GM23338 (cell line): ENCODE measurements around the gene CHPF.

Experiments
- CREB1 ChIP-seq: fragments of 250-450 bp; sonication (Bioruptor Pico); IDR thresholded peaks from 2 replicates; pipeline ENCODE4 v1.5.0; 2020; ENCODE audit warnings: low read depth, mild to moderate bottlenecking, moderate library complexity
- EZH2 ChIP-seq: fragments of 200-600 bp; sonication (generic); IDR thresholded peaks from one replicate; pipeline ENCODE4 v1.8.0; 2017; ENCODE audit warnings: antibody characterized with exemption, mild to moderate bottlenecking, low read depth; ENCODE audit not compliant: unreplicated experiment
- EZH2phosphoT487 ChIP-seq: fragments of 200-600 bp; sonication (generic); IDR thresholded peaks from one replicate; pipeline ENCODE4 v1.8.1; 2018; ENCODE audit warnings: antibody characterized with exemption; ENCODE audit not compliant: unreplicated experiment
- POLR2AphosphoS5 ChIP-seq: IDR thresholded peaks from 2 replicates; pipeline ENCODE4 v1.6.1; 2016; ENCODE audit warnings: antibody characterized with exemption, low read depth
- STAT1 ChIP-seq: IDR thresholded peaks from one replicate; pipeline ENCODE4 v1.6.1; 2016; ENCODE audit warnings: antibody characterized with exemption; ENCODE audit not compliant: unreplicated experiment
- TF ChIP-seq, protein P1 (sequence below), 2 experiments: fragments of 200-600 bp in 1 of 2; sonication (generic) in 1 of 2; conservative IDR thresholded peaks; 2 replicates each; pipeline versions ENCODE4 v1.5.1 to v1.6.1; 2016 to 2017; ENCODE audit warnings: antibody characterized with exemption in 2 of 2, low read depth in 2 of 2, mild to moderate bottlenecking in 2 of 2, moderate library complexity in 1 of 2

DNA sequence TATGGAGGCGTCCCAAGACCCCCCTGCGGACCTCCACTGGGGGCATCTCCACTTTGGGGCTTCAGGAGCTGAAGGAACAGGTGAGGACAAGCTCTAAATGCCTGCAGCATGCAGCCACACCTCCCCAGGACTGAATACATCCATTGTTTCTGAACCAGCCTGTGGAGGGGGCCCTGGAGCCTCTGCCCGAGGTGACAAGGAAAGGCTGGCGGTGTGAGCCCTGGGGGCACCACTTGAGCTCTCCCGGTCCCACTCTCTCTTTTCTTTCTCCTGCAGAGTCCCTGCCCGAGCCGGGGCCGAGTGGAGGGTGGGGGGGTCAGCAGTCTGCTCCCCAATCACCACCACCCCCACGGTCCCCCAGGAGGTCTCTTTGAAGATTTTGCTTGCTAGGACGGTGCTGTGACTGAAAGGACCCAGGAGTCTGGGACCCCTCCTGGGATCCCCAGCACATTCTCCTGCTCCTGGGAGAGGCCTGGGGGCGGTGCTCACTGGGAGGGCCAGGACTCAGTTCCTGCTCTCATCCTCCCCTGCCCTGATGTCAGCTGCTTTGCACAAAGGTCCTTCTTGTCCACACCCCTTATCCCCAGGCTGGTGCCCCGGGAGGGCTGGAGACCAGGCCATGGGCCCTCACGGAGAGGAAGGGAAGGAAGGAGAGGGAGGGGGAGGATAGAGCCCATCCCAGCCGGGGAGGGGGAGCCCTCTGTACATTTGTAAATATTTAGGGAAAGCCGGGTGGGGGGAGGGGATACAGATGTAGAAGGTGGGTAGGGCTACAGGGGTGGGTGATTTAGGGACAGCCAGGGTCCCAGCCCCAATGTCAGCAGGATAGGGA, 5.7 kb downstream of the CHPF start:
- TF ChIP-seq EZH2 (no peak), CREB1 (CRISPR knock-in tag) (no peak), EZH2phosphoT487 (no peak), POLR2AphosphoS5 (peak; percentile 13; the same call in 1 of the 2 replicates), STAT1 (no peak)
- TF ChIP-seq, protein P1, sequence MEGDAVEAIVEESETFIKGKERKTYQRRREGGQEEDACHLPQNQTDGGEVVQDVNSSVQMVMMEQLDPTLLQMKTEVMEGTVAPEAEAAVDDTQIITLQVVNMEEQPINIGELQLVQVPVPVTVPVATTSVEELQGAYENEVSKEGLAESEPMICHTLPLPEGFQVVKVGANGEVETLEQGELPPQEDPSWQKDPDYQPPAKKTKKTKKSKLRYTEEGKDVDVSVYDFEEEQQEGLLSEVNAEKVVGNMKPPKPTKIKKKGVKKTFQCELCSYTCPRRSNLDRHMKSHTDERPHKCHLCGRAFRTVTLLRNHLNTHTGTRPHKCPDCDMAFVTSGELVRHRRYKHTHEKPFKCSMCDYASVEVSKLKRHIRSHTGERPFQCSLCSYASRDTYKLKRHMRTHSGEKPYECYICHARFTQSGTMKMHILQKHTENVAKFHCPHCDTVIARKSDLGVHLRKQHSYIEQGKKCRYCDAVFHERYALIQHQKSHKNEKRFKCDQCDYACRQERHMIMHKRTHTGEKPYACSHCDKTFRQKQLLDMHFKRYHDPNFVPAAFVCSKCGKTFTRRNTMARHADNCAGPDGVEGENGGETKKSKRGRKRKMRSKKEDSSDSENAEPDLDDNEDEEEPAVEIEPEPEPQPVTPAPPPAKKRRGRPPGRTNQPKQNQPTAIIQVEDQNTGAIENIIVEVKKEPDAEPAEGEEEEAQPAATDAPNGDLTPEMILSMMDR (conservative IDR thresholded peaks at IDR 0.05; ENCODE audit: low read depth in 2 of 2): peak in 1 of 2 experiments; percentile 54; a peak in 3 of 4 replicates
